Body of pancreas (tissue), 4 donors: ENCODE measurements around the gene KCNN3.

ENCODE experiments used
- POLR2A ChIP-seq, 3 donors: fragments of 450-650 bp; IDR thresholded peaks; one replicate each; pipeline ENCODE4 v1.6.1; 2016; ENCODE audit warnings: antibody characterized with exemption in 3 of 3, mild to moderate bottlenecking in 2 of 3
- TF ChIP-seq, protein P1 (sequence below), 7 experiments: fragments of 450-650 bp in 4 of 7; fragments of 200-600 bp in 3 of 7; sonication (generic) in 3 of 7; IDR thresholded peaks; one replicate each; pipeline ENCODE4 v1.5.1; 2016 to 2019; ENCODE audit warnings: antibody characterized with exemption in 7 of 7

DNA sequence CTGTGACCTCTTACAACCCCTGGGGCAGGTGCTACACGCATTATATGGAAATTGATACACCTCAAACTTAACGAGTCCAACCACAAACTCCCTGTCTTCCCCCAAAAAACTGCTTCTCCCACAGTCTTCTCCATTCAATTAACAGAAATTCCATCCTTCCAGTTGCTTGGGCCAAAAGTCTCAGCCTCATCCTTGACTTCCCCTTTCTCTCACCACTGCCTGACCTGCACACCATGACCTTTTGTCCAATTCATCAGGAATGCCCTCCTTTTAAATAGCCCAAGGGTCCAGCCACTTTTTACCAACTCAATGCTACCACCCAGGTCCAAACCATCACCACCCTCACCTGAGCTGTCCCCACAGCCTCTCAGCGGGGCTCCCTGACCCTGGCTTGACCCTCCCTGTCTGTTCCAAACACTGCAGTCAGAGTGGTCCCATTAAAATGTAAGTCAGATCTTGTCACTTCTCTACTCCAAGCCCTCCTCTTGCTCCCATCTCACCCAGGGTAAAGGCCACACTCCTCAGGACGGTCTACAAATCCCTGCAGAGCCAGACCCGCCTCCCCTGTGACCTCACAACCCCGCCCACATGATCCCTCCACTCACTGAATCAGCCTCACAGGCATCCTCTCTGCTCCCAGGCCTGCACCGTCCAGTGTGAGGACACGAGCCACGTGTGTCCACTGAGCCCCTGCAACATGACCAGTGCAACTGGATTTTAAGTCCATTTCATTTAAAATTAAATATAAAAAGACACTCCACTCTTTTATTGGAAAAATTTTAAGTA lies 18.5 kb downstream of the KCNN3 start:
- TF ChIP-seq, protein P1, sequence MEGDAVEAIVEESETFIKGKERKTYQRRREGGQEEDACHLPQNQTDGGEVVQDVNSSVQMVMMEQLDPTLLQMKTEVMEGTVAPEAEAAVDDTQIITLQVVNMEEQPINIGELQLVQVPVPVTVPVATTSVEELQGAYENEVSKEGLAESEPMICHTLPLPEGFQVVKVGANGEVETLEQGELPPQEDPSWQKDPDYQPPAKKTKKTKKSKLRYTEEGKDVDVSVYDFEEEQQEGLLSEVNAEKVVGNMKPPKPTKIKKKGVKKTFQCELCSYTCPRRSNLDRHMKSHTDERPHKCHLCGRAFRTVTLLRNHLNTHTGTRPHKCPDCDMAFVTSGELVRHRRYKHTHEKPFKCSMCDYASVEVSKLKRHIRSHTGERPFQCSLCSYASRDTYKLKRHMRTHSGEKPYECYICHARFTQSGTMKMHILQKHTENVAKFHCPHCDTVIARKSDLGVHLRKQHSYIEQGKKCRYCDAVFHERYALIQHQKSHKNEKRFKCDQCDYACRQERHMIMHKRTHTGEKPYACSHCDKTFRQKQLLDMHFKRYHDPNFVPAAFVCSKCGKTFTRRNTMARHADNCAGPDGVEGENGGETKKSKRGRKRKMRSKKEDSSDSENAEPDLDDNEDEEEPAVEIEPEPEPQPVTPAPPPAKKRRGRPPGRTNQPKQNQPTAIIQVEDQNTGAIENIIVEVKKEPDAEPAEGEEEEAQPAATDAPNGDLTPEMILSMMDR (IDR thresholded peaks at IDR 0.05) = no peak
- no peak for TF ChIP-seq POLR2A (IDR thresholded peaks at IDR 0.05)
